Measurements from ENCODE around the gene RAPGEF4. TPM values are rescaled to one million over a fixed set of nuclear protein-coding genes. Genes with fewer than 3 reads are reported as not detected.
A peak's percentile ranks its signal among the peaks of the same experiment; 100 is the strongest.

RAPGEF4 gene
- total RNA-seq, 4 donors from 2014 or later: 16.1 to 26.2 (median 21.3) TPM

DNA sequence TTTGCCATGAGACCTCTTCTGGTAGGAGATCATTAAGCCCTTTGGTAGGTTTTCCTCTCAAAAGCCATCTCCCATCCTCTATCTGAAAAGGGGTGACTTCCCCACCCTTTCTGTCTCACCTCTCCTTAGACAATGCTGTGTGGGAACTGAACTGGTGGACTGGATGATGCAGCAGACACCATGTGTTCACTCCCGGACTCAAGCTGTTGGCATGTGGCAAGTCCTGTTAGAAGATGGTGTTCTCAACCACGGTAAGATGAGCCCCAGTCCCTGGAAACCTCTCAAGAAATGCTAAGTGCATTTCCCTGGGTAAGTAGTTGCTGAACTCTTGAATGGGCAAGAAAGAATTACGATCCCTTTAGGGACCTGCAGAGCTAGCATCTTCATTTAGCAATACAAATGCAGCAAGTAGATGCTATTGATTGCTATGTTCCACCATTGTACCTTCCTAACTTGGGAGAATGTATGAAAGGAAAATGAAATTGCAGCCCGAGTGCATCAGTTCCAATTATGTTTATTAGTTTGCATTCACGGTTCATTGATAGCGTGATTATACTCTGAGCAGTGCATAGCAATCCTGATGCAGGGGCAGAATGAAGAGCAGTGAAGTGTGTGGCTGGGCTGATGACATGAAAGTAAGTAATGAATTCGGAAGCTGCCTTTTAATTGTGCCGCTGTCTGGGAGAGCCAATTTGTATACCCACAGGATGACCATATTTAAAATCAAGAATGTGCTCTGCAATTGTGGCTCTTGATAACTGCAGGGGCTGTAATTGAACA lies 230.0 kb downstream of the RAPGEF4 start:
- no peak overlapping the region for H3K27ac ChIP-seq

DNA sequence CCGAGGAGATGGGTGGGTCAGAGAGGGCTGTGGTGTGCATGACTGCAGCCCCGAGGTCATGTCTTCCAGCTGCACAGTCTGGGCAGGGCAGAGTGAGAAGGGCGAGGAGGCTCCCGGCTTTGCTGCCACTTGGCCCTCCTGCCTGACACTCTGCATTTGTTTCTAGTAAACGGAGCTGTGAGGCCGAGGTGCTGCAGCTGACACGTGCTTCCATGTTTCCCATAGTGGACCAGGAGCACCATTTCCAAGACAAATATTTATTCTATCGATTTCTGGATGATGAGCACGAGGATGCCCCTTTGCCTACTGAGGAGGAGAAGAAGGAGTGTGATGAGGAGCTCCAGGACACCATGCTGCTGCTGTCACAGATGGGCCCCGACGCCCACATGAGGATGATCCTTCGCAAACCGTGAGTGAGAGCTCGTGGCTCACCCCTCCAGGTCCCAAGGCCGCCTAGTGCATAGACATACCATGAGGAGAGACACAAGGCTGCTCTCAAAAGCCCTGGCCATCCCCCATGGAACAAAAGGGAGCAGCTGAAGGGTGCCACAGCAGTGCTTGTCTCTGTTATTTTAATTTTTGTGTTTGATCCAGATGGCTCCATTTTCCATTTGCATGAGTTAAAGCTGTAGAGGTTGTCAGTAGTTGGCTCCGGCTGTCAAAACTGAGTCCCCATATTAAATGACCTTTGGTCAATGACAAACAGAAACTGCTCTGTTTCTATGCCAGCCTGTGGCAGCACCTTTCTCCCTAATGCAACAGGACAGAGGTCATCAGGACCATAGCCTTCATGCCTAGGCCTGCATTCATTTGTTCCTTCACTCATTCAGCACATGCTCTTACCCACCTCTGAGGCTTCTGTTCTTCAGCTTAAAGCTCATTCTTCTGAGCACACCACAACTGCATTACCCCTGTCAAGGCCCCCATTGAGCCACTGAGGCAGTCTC lies 231.7 kb downstream of the RAPGEF4 start:
- no peak for DNase-seq
- no peak overlapping the region for H3K4me3 ChIP-seq
- no peaks in the 10 kb centered on the region for H3K27me3 ChIP-seq
- peak overlapping the region in 1 of 2 donors; percentile 14 for H3K27ac ChIP-seq
- H3K9me3 ChIP-seq: no peaks in the 10 kb centered on the region
- TF ChIP-seq POLR2A (IDR thresholded peaks at IDR 0.05) (no peak), CTCF (IDR thresholded peaks at IDR 0.05) (no peak)
- no peaks in the 10 kb centered on the region for H3K36me3 ChIP-seq
- intact Hi-C loops (cut with DNase I; ENCODE audit: low total_unique reads): no loop called here
- no peaks in the 10 kb centered on the region for H3K4me1 ChIP-seq

More for the DNA sequence above, 230.0 kb downstream of the RAPGEF4 start:
- Histone ChIP-seq H3K27me3 (no peaks in the 10 kb centered on the region), H3K4me1 (no peaks in the 10 kb centered on the region), H3K9me3 (no peaks in the 10 kb centered on the region), H3K4me3 (no peak overlapping the region), H3K36me3 (no peaks in the 10 kb centered on the region)
- DNase-seq: no peak
- intact Hi-C loops (cut with DNase I; ENCODE audit: low total_unique reads): no loop called here
- no peak for TF ChIP-seq CTCF (IDR thresholded peaks at IDR 0.05)
- TF ChIP-seq POLR2A (IDR thresholded peaks at IDR 0.05): no peak

DNA sequence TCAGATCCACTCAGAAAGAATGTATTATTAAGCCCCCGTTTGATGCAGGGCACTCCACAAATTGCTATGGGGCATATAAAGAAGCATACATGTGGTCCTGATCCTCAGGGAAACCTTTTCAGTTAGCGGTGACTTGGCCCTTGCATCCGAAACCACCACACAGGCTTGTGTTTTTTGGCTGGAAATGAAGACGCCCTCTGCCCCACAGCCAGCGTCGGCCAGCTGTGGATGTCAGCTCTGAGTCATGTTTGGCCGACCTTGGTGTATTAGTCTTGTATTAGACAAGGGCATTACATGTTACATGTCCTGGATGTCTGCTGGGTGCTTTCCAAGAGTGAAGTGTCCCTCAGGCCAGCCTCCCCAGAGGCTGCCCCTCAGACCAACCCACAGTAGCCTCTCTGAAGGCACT lies 232.4 kb downstream of the RAPGEF4 start:
- H3K27ac ChIP-seq: peak overlapping the region; percentile 14 to 37
- no peak overlapping the region for H3K4me3 ChIP-seq
- no peaks in the 10 kb centered on the region for H3K4me1 ChIP-seq
- TF ChIP-seq POLR2A (IDR thresholded peaks at IDR 0.05) (no peak), CTCF (IDR thresholded peaks at IDR 0.05) (no peak)
- H3K27me3 ChIP-seq: no peaks in the 10 kb centered on the region
- no peaks in the 10 kb centered on the region for H3K9me3 ChIP-seq
- intact Hi-C loops (cut with DNase I; ENCODE audit: low total_unique reads): no loop called here
- peak; percentile 29 to 51 for DNase-seq
- no peaks in the 10 kb centered on the region for H3K36me3 ChIP-seq

DNA sequence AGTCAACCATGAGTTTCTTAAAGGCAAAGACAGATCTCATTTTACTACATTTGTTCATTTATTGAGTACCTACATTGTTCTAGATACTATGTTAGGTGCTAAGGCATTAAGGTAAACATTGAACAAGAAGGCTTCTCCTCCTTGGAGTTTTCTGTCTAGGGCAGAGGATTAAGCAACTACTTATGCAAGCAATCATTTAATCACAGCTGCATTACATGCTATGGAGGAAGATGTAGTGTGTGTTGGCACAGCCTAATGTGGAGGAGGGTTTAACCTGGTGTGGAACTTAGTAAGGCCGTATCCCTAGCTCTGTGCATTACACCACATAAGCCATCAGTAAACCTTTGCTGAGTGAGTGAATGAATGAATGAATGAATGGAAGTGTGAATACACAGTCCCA lies 233.5 kb downstream of the RAPGEF4 start:
- TF ChIP-seq CTCF (IDR thresholded peaks at IDR 0.05) (no peak), POLR2A (IDR thresholded peaks at IDR 0.05) (no peak)
- Histone ChIP-seq H3K9me3 (no peaks in the 10 kb centered on the region), H3K36me3 (no peaks in the 10 kb centered on the region), H3K4me1 (no peaks in the 10 kb centered on the region), H3K27me3 (no peaks in the 10 kb centered on the region), H3K27ac (no peak overlapping the region), H3K4me3 (no peak overlapping the region)
- intact Hi-C loops (cut with DNase I; ENCODE audit: low total_unique reads): no loop called here
- no peak for DNase-seq

DNA sequence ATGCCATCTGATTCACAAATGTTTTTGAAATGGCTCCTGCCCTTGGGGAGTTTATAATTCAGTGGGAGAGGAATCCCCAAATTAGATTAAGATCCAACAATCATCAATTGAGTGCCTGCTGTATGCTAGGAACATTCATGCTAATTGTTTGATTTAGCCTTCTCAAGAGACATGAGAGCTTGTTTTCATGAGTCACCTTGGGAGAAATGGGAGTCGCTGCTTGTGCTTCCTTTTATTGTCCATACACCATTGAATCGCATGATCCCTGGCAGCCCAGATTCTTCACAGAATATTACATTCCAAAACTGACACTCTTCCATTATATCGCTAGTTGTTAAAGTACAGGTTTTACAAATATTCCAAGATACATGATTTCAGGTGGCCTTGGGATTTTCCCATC lies 234.0 kb downstream of the RAPGEF4 start:
- DNase-seq: no peak
- H3K4me3 ChIP-seq: no peak overlapping the region
- H3K9me3 ChIP-seq: no peaks in the 10 kb centered on the region
- H3K4me1 ChIP-seq: no peaks in the 10 kb centered on the region
- intact Hi-C loops (cut with DNase I; ENCODE audit: low total_unique reads): no loop called here
- H3K27me3 ChIP-seq: no peaks in the 10 kb centered on the region
- TF ChIP-seq CTCF (IDR thresholded peaks at IDR 0.05) (no peak), POLR2A (IDR thresholded peaks at IDR 0.05) (no peak)
- H3K27ac ChIP-seq: peak overlapping the region in 1 of 2 donors; percentile 5
- no peaks in the 10 kb centered on the region for H3K36me3 ChIP-seq
